ENCODE data around the gene AEBP2.
"Not testable (repeated sequence)": the region's sequence is repeated elsewhere in the genome, so short reads cannot be mapped to it uniquely, and the experiment has no call there.

Gene AEBP2

GRCh38 chr12:19428246-19428645 lies 11.0 kb upstream of the AEBP2 start:
- Histone ChIP-seq H3K79me2 (ENCODE audit: low read length) (no peaks in the 10 kb centered on the region), H3K27me3 (replicated peaks; ENCODE audit: insufficient read depth, low read length) (no peaks in the 10 kb centered on the region), H3F3A (ENCODE audit: insufficient read depth, low read length) (no peaks in the 10 kb centered on the region), H3K27ac (ENCODE audit: low read length) (no peak overlapping the region), H3K4me3 (ENCODE audit: low read length) (no peak overlapping the region), H3K36me3 (replicated peaks; ENCODE audit: insufficient read depth, low read length) (no peaks in the 10 kb centered on the region), H4K20me1 (ENCODE audit: insufficient read depth, low read length) (no peaks in the 10 kb centered on the region), H3K4me2 (ENCODE audit: low read depth, low read length) (no peak overlapping the region), H2AFZ (ENCODE audit: low read length) (no peak overlapping the region), H3K9ac (ENCODE audit: low read length) (no peak overlapping the region), H3K9me3 (replicated peaks; ENCODE audit: insufficient read depth, low read length) (no peaks in the 10 kb centered on the region), H3K9me2 (replicated peaks; ENCODE audit: insufficient read depth, low read length) (no peaks in the 10 kb centered on the region), H3K4me1 (ENCODE audit: low read length) (no peaks in the 10 kb centered on the region)
- DNase-seq, result no peak
- TF ChIP-seq EZH2 (optimal IDR thresholded peaks at IDR 0.05; ENCODE audit: low read depth, low read length) (no peak), CTCF (IDR thresholded peaks at IDR 0.05; ENCODE audit: low read length) (no peak), EZH2phosphoT487 (IDR thresholded peaks at IDR 0.05; ENCODE audit: low read length) (no peak)

GRCh38 chr12:19429491-19429890 lies 9.8 kb upstream of the AEBP2 start:
- H3K9ac ChIP-seq (ENCODE audit: low read length); H3K9me2 ChIP-seq (replicated peaks; ENCODE audit: insufficient read depth, low read length); H3K79me2 ChIP-seq (ENCODE audit: low read length); H3K36me3 ChIP-seq (replicated peaks; ENCODE audit: insufficient read depth, low read length); DNase-seq; H4K20me1 ChIP-seq (ENCODE audit: insufficient read depth, low read length); H3K4me1 ChIP-seq (ENCODE audit: low read length); H3K4me2 ChIP-seq (ENCODE audit: low read depth, low read length); H3K27ac ChIP-seq (ENCODE audit: low read length); H3K27me3 ChIP-seq (replicated peaks; ENCODE audit: insufficient read depth, low read length); H3F3A ChIP-seq (ENCODE audit: insufficient read depth, low read length); H3K4me3 ChIP-seq (ENCODE audit: low read length); H2AFZ ChIP-seq (ENCODE audit: low read length); H3K9me3 ChIP-seq (replicated peaks; ENCODE audit: insufficient read depth, low read length): not testable (repeated sequence)

GRCh38 chr12:19430988-19431387 lies 8.3 kb upstream of the AEBP2 start:
- Histone ChIP-seq H3K4me1 (ENCODE audit: low read length) (no peaks in the 10 kb centered on the region), H3K27me3 (replicated peaks; ENCODE audit: insufficient read depth, low read length) (no peaks in the 10 kb centered on the region), H3K36me3 (replicated peaks; ENCODE audit: insufficient read depth, low read length) (no peaks in the 10 kb centered on the region), H3K9me2 (replicated peaks; ENCODE audit: insufficient read depth, low read length) (no peaks in the 10 kb centered on the region), H4K20me1 (ENCODE audit: insufficient read depth, low read length) (no peaks in the 10 kb centered on the region), H3F3A (ENCODE audit: insufficient read depth, low read length) (no peaks in the 10 kb centered on the region), H3K9ac (ENCODE audit: low read length) (no peak overlapping the region), H3K4me2 (ENCODE audit: low read depth, low read length) (no peak overlapping the region), H3K27ac (ENCODE audit: low read length) (no peak overlapping the region), H3K79me2 (ENCODE audit: low read length) (no peaks in the 10 kb centered on the region), H3K9me3 (replicated peaks; ENCODE audit: insufficient read depth, low read length) (no peaks in the 10 kb centered on the region), H2AFZ (ENCODE audit: low read length) (no peak overlapping the region), H3K4me3 (ENCODE audit: low read length) (no peak overlapping the region)
- DNase-seq, result no peak
- no peak for TF ChIP-seq EZH2phosphoT487 (IDR thresholded peaks at IDR 0.05; ENCODE audit: low read length)
- TF ChIP-seq EZH2 (optimal IDR thresholded peaks at IDR 0.05; ENCODE audit: low read depth, low read length), result no peak
- TF ChIP-seq CTCF (IDR thresholded peaks at IDR 0.05; ENCODE audit: low read length), result no peak

- H3F3A ChIP-seq (ENCODE audit: insufficient read depth, low read length), result no peaks in the 10 kb centered on the region
- no peaks in the 10 kb centered on the region for H4K20me1 ChIP-seq (ENCODE audit: insufficient read depth, low read length)
- no peak overlapping the region for H3K4me2 ChIP-seq (ENCODE audit: low read depth, low read length)
- H3K27me3 ChIP-seq (replicated peaks; ENCODE audit: insufficient read depth, low read length), result no peaks in the 10 kb centered on the region
- no peaks in the 10 kb centered on the region for H3K79me2 ChIP-seq (ENCODE audit: low read length)
- no peak overlapping the region for H3K9ac ChIP-seq (ENCODE audit: low read length)
- H2AFZ ChIP-seq (ENCODE audit: low read length), result no peak overlapping the region
- no peak for TF ChIP-seq EZH2phosphoT487 (IDR thresholded peaks at IDR 0.05; ENCODE audit: low read length)
- no peak for TF ChIP-seq EZH2 (optimal IDR thresholded peaks at IDR 0.05; ENCODE audit: low read depth, low read length)
- no peak for TF ChIP-seq CTCF (IDR thresholded peaks at IDR 0.05; ENCODE audit: low read length)
- H3K36me3 ChIP-seq (replicated peaks; ENCODE audit: insufficient read depth, low read length), result no peaks in the 10 kb centered on the region
- no peaks in the 10 kb centered on the region for H3K4me1 ChIP-seq (ENCODE audit: low read length)
- H3K9me2 ChIP-seq (replicated peaks; ENCODE audit: insufficient read depth, low read length), result no peaks in the 10 kb centered on the region
- H3K27ac ChIP-seq (ENCODE audit: low read length), result no peak overlapping the region
- H3K9me3 ChIP-seq (replicated peaks; ENCODE audit: insufficient read depth, low read length), result no peaks in the 10 kb centered on the region
- H3K4me3 ChIP-seq (ENCODE audit: low read length), result no peak overlapping the region
- DNase-seq, result no peak
These were observed 7.6 kb upstream of the AEBP2 start for GRCh38 chr12:19431407-19432308.
